GM12878 (cell line): ENCODE measurements around the gene SLC45A2. TPM values are rescaled to one million over a fixed set of nuclear protein-coding genes. Genes with fewer than 3 reads are reported as not detected.
A peak's percentile ranks its signal among the peaks of the same experiment; 100 is the strongest.

Experiments
- BACH1 ChIP-seq: fragments of 450-650 bp; IDR thresholded peaks from 2 replicates; pipeline ENCODE4 v1.6.1; 2017; ENCODE audit warnings: mild to moderate bottlenecking, borderline replicate concordance
- ETV6 ChIP-seq, 2 experiments: fragments of 450-650 bp in 1 of 2; IDR thresholded peaks in 1 of 2; conservative IDR thresholded peaks in 1 of 2; 2 replicates each; pipeline ENCODE4 v1.6.1; 2014; ENCODE audit warnings: antibody characterized with exemption in 1 of 2, borderline replicate concordance in 1 of 2, low read depth in 1 of 2, mild to moderate bottlenecking in 1 of 2, moderate library complexity in 1 of 2
- FOXM1 ChIP-seq: IDR thresholded peaks from 2 replicates; pipeline ENCODE4 v1.6.1; 2012; ENCODE audit warnings: low read depth, mild to moderate bottlenecking, inconsistent platforms, low read length, moderate library complexity
- GABPA ChIP-seq: IDR thresholded peaks from 2 replicates; pipeline ENCODE4 v1.6.1; 2014; ENCODE audit warnings: antibody characterized with exemption, low read depth, mild to moderate bottlenecking, inconsistent platforms
- HCFC1 ChIP-seq: fragments of 150-350 bp; IDR thresholded peaks from 2 replicates; pipeline ENCODE4 v1.6.1; 2014; ENCODE audit warnings: low read length
- HDAC2 ChIP-seq: fragments of 200-600 bp; sonication (generic); IDR thresholded peaks from 2 replicates; pipeline ENCODE4 v1.6.1; 2017
- HDAC6 ChIP-seq: fragments of 200-600 bp; sonication (generic); IDR thresholded peaks from one replicate; pipeline ENCODE4 v1.8.0; 2017; ENCODE audit warnings: antibody characterized with exemption; ENCODE audit not compliant: unreplicated experiment
- LARP7 ChIP-seq: fragments of 450-650 bp; IDR thresholded peaks from 2 replicates; pipeline ENCODE4 v1.6.1; 2017; ENCODE audit warnings: mild to moderate bottlenecking
- MXI1 ChIP-seq: fragments of 150-350 bp; IDR thresholded peaks from 2 replicates; pipeline ENCODE4 v1.6.1; 2011; ENCODE audit warnings: low read depth, mild to moderate bottlenecking, inconsistent platforms, low read length, improper control_type of control experiment
- MYC ChIP-seq: IDR thresholded peaks from 2 replicates; pipeline ENCODE4 v1.6.1; 2011; ENCODE audit warnings: mild to moderate bottlenecking, low read length, moderate library complexity, inconsistent platforms; ENCODE audit not compliant: insufficient read depth, insufficient replicate concordance, insufficient read length, severe bottlenecking
- NR2F1 ChIP-seq: fragments of 450-650 bp; conservative IDR thresholded peaks from 2 replicates; pipeline ENCODE4 v1.6.1; 2017; ENCODE audit warnings: mild to moderate bottlenecking
- NRF1 ChIP-seq: conservative IDR thresholded peaks from 2 replicates; pipeline ENCODE4 v1.6.1; 2011; ENCODE audit warnings: mild to moderate bottlenecking, low read depth, low read length, improper control_type of control experiment
- POLR2AphosphoS5 ChIP-seq: IDR thresholded peaks from 2 replicates; pipeline ENCODE4 v1.6.1; 2011; ENCODE audit warnings: mild to moderate bottlenecking, low read length, inconsistent platforms
- POU2F2 ChIP-seq: IDR thresholded peaks from 3 replicates; pipeline ENCODE4 v1.6.1; 2011; ENCODE audit warnings: low read depth, mild to moderate bottlenecking, low read length, borderline replicate concordance
- RELB ChIP-seq: fragments of 450-650 bp; IDR thresholded peaks from 2 replicates; pipeline ENCODE4 v1.6.1; 2017; ENCODE audit warnings: low read depth, mild to moderate bottlenecking, moderate library complexity
- SIN3A ChIP-seq: IDR thresholded peaks from 2 replicates; pipeline ENCODE4 v1.6.1; 2012; ENCODE audit warnings: low read depth, low read length, improper control_type of control experiment
- SIX5 ChIP-seq: IDR thresholded peaks from 2 replicates; pipeline ENCODE4 v1.6.1; 2011; ENCODE audit warnings: mild to moderate bottlenecking, low read depth, low read length, moderate library complexity; ENCODE audit not compliant: severe bottlenecking
- SMARCA5 ChIP-seq: fragments of 450-650 bp; IDR thresholded peaks from 2 replicates; pipeline ENCODE4 v1.6.1; 2017; ENCODE audit warnings: mild to moderate bottlenecking
- SUZ12 ChIP-seq: fragments of 200-600 bp; sonication (generic); IDR thresholded peaks from one replicate; pipeline ENCODE4 v1.6.1; 2018; ENCODE audit warnings: antibody characterized with exemption, mild to moderate bottlenecking; ENCODE audit not compliant: unreplicated experiment
- TARDBP ChIP-seq: IDR thresholded peaks from 2 replicates; pipeline ENCODE4 v1.6.1; 2016; ENCODE audit warnings: borderline replicate concordance
- TCF3 ChIP-seq: IDR thresholded peaks from 2 replicates; pipeline ENCODE4 v1.6.1; 2012; ENCODE audit warnings: low read depth, mild to moderate bottlenecking, low read length, borderline replicate concordance; ENCODE audit not compliant: insufficient read depth
- USF1 ChIP-seq: IDR thresholded peaks from 2 replicates; pipeline ENCODE4 v1.6.1; 2011; ENCODE audit warnings: borderline replicate concordance, low read depth, mild to moderate bottlenecking, moderate library complexity, mixed read lengths, low read length; ENCODE audit not compliant: insufficient read depth; ENCODE audit errors: extremely low read length
- ZNF384 ChIP-seq: IDR thresholded peaks from 2 replicates; pipeline ENCODE4 v1.6.1; 2012; ENCODE audit warnings: low read depth, mild to moderate bottlenecking, low read length, improper control_type of control experiment, borderline replicate concordance
- polyA plus RNA-seq, 11 experiments: library from polyadenylated mRNA; depleted of rRNA in 4 of 11; unstranded in 6 of 11; stranded (reverse) in 5 of 11; fragments of >200 nt; fragmentation: Nextera tagmentation in 4 of 11; fragmentation: Illumina TruSeq in 1 of 11; extraction: Ambion mirVana in 4 of 11; extraction: Trizol in 1 of 11; gene quantifications; 1 replicate in 1 of 11; 2 replicates in 10 of 11; pipeline versions ENCODE4 v1.2.1 to v1.2.3, GENCODE V29; 2011 to 2016; ENCODE audit warnings: inconsistent platforms in 2 of 11, missing spikeins in 2 of 11, low read depth in 1 of 11
- total RNA-seq, 4 experiments: library from RNA; depleted of rRNA in 3 of 4; stranded (reverse); fragments of >200 nt in 3 of 4; fragmentation: Illumina TruSeq in 1 of 4; extraction: Trizol in 1 of 4; gene quantifications; 2 replicates each; pipeline versions ENCODE4 v1.2.1 to v1.2.3, GENCODE V29; 2013 to 2021
- TF ChIP-seq, protein P1 (sequence below): fragments of 450-650 bp; IDR thresholded peaks from 2 replicates; pipeline ENCODE4 v1.6.1; 2017; ENCODE audit warnings: mild to moderate bottlenecking, low read depth, inconsistent platforms; ENCODE audit not compliant: poor library complexity, severe bottlenecking
- TF ChIP-seq, protein P2 (sequence below): IDR thresholded peaks from 2 replicates; pipeline ENCODE4 v1.6.1; 2011; ENCODE audit warnings: mild to moderate bottlenecking, low read depth, low read length, moderate library complexity; ENCODE audit not compliant: insufficient replicate concordance
- TF ChIP-seq, protein P3 (sequence below): IDR thresholded peaks from 2 replicates; pipeline ENCODE4 v1.6.1; 2012; ENCODE audit warnings: low read depth, low read length, improper control_type of control experiment

Gene SLC45A2
- total and polyA plus RNA-seq, 10 of the 15 experiments (the other 5 are each of a cell fraction or from before 2014, with no cell fraction given): 0.06 to 0.07 TPM; not detected in 8

DNA sequence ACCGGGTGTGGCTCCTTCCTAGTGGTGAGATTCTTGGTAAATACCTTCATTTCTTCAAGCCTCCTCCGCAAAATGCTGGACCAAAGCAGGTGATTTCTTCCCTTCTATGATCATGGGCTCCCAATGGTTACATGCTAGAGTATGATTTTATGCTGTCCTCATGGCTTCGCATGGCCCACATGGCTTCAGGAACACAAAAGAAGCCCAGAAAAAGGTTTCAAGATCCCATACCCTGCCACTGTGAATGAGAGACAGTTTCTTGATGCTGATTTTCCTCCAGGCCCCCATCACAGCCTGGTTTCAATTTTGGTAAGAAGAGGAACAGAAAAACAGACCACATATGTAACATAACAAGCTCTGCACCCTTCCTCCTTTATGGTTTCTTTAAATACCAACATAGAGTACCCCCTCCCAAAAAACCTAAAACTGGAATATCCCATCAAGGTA, 50.7 kb downstream of the SLC45A2 start (continued):
- TF ChIP-seq HDAC6: no peak
- TF ChIP-seq TARDBP: no peak
- TF ChIP-seq USF1: no peak
- peak; percentile 87 for TF ChIP-seq FOXM1
- no peak for TF ChIP-seq SUZ12
- no peak for TF ChIP-seq MXI1
- TF ChIP-seq, protein P1, sequence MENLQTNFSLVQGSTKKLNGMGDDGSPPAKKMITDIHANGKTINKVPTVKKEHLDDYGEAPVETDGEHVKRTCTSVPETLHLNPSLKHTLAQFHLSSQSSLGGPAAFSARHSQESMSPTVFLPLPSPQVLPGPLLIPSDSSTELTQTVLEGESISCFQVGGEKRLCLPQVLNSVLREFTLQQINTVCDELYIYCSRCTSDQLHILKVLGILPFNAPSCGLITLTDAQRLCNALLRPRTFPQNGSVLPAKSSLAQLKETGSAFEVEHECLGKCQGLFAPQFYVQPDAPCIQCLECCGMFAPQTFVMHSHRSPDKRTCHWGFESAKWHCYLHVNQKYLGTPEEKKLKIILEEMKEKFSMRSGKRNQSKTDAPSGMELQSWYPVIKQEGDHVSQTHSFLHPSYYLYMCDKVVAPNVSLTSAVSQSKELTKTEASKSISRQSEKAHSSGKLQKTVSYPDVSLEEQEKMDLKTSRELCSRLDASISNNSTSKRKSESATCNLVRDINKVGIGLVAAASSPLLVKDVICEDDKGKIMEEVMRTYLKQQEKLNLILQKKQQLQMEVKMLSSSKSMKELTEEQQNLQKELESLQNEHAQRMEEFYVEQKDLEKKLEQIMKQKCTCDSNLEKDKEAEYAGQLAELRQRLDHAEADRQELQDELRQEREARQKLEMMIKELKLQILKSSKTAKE: peak; percentile 57
- 0 out of 2 replicates have a peak, but pooled peaks have one; percentile 39 for TF ChIP-seq TCF3
- no peak for TF ChIP-seq POLR2AphosphoS5
- TF ChIP-seq POU2F2: peak; percentile 80; the same call in 2 of the 3 replicates
- TF ChIP-seq SMARCA5: 0 out of 2 replicates have a peak, but pooled peaks have one; percentile 16
- no peak for TF ChIP-seq HDAC2
- no peak for TF ChIP-seq MYC
- TF ChIP-seq HCFC1: no peak
- TF ChIP-seq BACH1: peak; percentile 60; the same call in 1 of the 2 replicates
- TF ChIP-seq GABPA: peak; percentile 46; the same call in 1 of the 2 replicates
- TF ChIP-seq SIN3A: no peak
- TF ChIP-seq, protein P2, sequence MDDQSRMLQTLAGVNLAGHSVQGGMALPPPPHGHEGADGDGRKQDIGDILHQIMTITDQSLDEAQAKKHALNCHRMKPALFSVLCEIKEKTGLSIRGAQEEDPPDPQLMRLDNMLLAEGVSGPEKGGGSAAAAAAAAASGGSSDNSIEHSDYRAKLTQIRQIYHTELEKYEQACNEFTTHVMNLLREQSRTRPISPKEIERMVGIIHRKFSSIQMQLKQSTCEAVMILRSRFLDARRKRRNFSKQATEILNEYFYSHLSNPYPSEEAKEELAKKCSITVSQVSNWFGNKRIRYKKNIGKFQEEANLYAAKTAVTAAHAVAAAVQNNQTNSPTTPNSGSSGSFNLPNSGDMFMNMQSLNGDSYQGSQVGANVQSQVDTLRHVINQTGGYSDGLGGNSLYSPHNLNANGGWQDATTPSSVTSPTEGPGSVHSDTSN: no peak
- peak in 1 of 2 experiments; percentile 65; a peak in 1 of 4 replicates for TF ChIP-seq ETV6 (conservative IDR thresholded peaks at IDR 0.05 in 1 of 2, IDR thresholded peaks at IDR 0.05 in 1 of 2; ENCODE audit: borderline replicate concordance in 1 of 2, low read depth in 1 of 2)
- no peak for TF ChIP-seq ZNF384
- TF ChIP-seq NRF1: no peak
- peak; percentile 83 for TF ChIP-seq RELB
- peak; percentile 13 for TF ChIP-seq SIX5
- TF ChIP-seq LARP7: no peak
- TF ChIP-seq NR2F1: no peak
- TF ChIP-seq, protein P3, sequence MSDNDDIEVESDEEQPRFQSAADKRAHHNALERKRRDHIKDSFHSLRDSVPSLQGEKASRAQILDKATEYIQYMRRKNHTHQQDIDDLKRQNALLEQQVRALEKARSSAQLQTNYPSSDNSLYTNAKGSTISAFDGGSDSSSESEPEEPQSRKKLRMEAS: peak; percentile 62; the same call in 1 of the 2 replicates
